HCT116 (cell line): Measurements from ENCODE around the gene TMEM40. TPM values are rescaled to one million over a fixed set of nuclear protein-coding genes. Genes with fewer than 3 reads are reported as not detected.

ENCODE experiments used
- ATAC-seq: fragments of 200-7000 bp; cut with Tn5 transposase; 2 replicates; pipeline ENCODE4 v1.9.1; 2020; ENCODE audit warnings: mild to moderate bottlenecking, moderate library complexity
- BruUV-seq: library from RNA; stranded (reverse); fragments of 400-500 nt; replicated peaks from 2 replicates; lab custom pipeline; 2021; lab: Mats Ljungman, UMichigan
- CTCF ChIA-PET: fragments of 300-600 bp; sonication (Branson Sonifier 250); formaldehyde crosslinking; loops from one replicate; lab custom pipeline; 2021; ENCODE audit warnings: antibody characterized with exemption; lab: Charles Lee
- POLR2A ChIA-PET: fragments of 300-600, 350-600 bp; sonication (Branson Sonifier 250); formaldehyde crosslinking; loops from one replicate; lab custom pipeline; 2021; ENCODE audit warnings: antibody characterized with exemption; lab: Charles Lee
- RAD21 ChIA-PET, 2 experiments: fragments of 300-600 bp; sonication (Branson Sonifier 250); formaldehyde crosslinking; loops; one replicate each; lab custom pipeline; 2023; ENCODE audit warnings: low total read pairs in 2 of 2; ENCODE audit not compliant: uncharacterized antibody in 2 of 2, unreplicated experiment in 2 of 2, low non-redundant PET in 1 of 2; lab: Charles Lee
- DNase-seq: peaks from one replicate; pipeline ENCODE4 v3.0.0-alpha.2; 2010; ENCODE audit warnings: low read depth, low spot score
- H2AFZ ChIP-seq: fragments of 200-600 bp; shearing (Covaris generic), sonication (generic); 2 replicates; pipeline ENCODE4 v1.6.1; 2017; ENCODE audit warnings: low read depth, mixed run types, mixed read lengths, antibody characterized with exemption, low read length; ENCODE audit not compliant: poor library complexity, severe bottlenecking
- H3K27ac ChIP-seq: 2 replicates; pipeline ENCODE4 v1.5.1; 2012; ENCODE audit warnings: low read depth, low read length
- H3K27me3 ChIP-seq: fragments of 200-600 bp; sonication (generic); 2 replicates; pipeline ENCODE4 v1.6.1; 2016; ENCODE audit warnings: mixed run types, low read length, mixed read lengths; ENCODE audit not compliant: insufficient read depth
- H3K36me3 ChIP-seq, 2 experiments: fragments of 200-500 bp in 1 of 2; fragments of 200-600 bp in 1 of 2; sonication (Bioruptor generic) in 1 of 2; sonication (generic) in 1 of 2; 2 replicates each; pipeline versions ENCODE4 v1.5.1 to v1.6.1; 2014 to 2016; ENCODE audit warnings: low read length in 2 of 2, inconsistent platforms in 1 of 2, mixed read lengths in 1 of 2, mixed run types in 1 of 2; ENCODE audit not compliant: insufficient read depth in 2 of 2, control insufficient read depth in 1 of 2
- H3K4me1 ChIP-seq, 2 experiments: fragments of 200-600 bp in 1 of 2; sonication (generic) in 1 of 2; 2 replicates each; pipeline versions ENCODE4 v1.5.1 to v1.6.1; 2012 to 2017; ENCODE audit warnings: low read length in 2 of 2, inconsistent platforms in 1 of 2, mild to moderate bottlenecking in 1 of 2, mixed read lengths in 1 of 2, mixed run types in 1 of 2, moderate library complexity in 1 of 2; ENCODE audit not compliant: insufficient read depth in 2 of 2, control insufficient read depth in 1 of 2
- H3K4me2 ChIP-seq: fragments of 200-600 bp; sonication (generic); 2 replicates; pipeline ENCODE4 v1.6.1; 2017; ENCODE audit warnings: mixed run types, low read length, mixed read lengths
- H3K4me3 ChIP-seq, 2 experiments: fragments of 200-600 bp in 1 of 2; sonication (generic) in 1 of 2; replicated peaks in 1 of 2; 2 replicates each; pipeline ENCODE4 v1.5.1; 2011 to 2016; ENCODE audit warnings: low read length in 2 of 2, control low read depth in 1 of 2, low read depth in 1 of 2, mild to moderate bottlenecking in 1 of 2, mixed read lengths in 1 of 2, mixed run types in 1 of 2
- H3K79me2 ChIP-seq: fragments of 200-600 bp; sonication (generic); 2 replicates; pipeline ENCODE4 v1.6.1; 2017; ENCODE audit warnings: mild to moderate bottlenecking, mixed run types, low read length, moderate library complexity, mixed read lengths; ENCODE audit not compliant: insufficient read depth
- H3K9ac ChIP-seq: fragments of 200-600 bp; sonication (generic); 2 replicates; pipeline ENCODE4 v1.6.1; 2016; ENCODE audit warnings: low read length, mixed read lengths
- H3K9me2 ChIP-seq: fragments of 200-600 bp; sonication (generic), shearing (Covaris generic); 2 replicates; pipeline ENCODE4 v1.6.1; 2017; ENCODE audit warnings: mixed run types, mild to moderate bottlenecking, moderate library complexity; ENCODE audit not compliant: insufficient read depth
- H3K9me3 ChIP-seq, 2 experiments: fragments of 200-500 bp in 1 of 2; fragments of 200-600 bp in 1 of 2; sonication (Bioruptor generic) in 1 of 2; sonication (generic) in 1 of 2; 2 replicates each; pipeline ENCODE4 v1.6.1; 2014 to 2017; ENCODE audit warnings: low read length in 2 of 2, mixed read lengths in 2 of 2, inconsistent platforms in 1 of 2, low read depth in 1 of 2, mild to moderate bottlenecking in 1 of 2, mixed run types in 1 of 2, moderate library complexity in 1 of 2; ENCODE audit not compliant: control insufficient read depth in 1 of 2, insufficient read depth in 1 of 2
- H4K20me1 ChIP-seq: fragments of 200-600 bp; sonication (generic), shearing (Covaris generic); 2 replicates; pipeline ENCODE4 v1.6.1; 2017; ENCODE audit warnings: mixed run types, mild to moderate bottlenecking, moderate library complexity; ENCODE audit not compliant: insufficient read depth
- ATF3 ChIP-seq: IDR thresholded peaks from 2 replicates; pipeline ENCODE4 v1.6.1; 2012
- CBX3 ChIP-seq: IDR thresholded peaks from 2 replicates; pipeline ENCODE4 v1.6.1; 2012; ENCODE audit warnings: low read depth
- CEBPB ChIP-seq: IDR thresholded peaks from 2 replicates; pipeline ENCODE4 v1.6.1; 2012; ENCODE audit warnings: low read depth
- CTCF ChIP-seq, 3 experiments: fragments of 200-600 bp in 1 of 3; sonication (generic) in 1 of 3; IDR thresholded peaks in 2 of 3; conservative IDR thresholded peaks in 1 of 3; 2 replicates each; pipeline ENCODE4 v1.5.1; 2012 to 2017; ENCODE audit warnings: low read depth in 2 of 3, low read length in 2 of 3, antibody characterized with exemption in 1 of 3, borderline replicate concordance in 1 of 3, control low read depth in 1 of 3, mild to moderate bottlenecking in 1 of 3, mixed read lengths in 1 of 3, mixed run types in 1 of 3, moderate library complexity in 1 of 3; ENCODE audit not compliant: insufficient read depth in 1 of 3
- ELF1 ChIP-seq: IDR thresholded peaks from 2 replicates; pipeline ENCODE4 v1.6.1; 2012; ENCODE audit warnings: low read depth, borderline replicate concordance
- FOSL1 ChIP-seq: IDR thresholded peaks from 2 replicates; pipeline ENCODE4 v1.6.1; 2012; ENCODE audit warnings: low read depth
- JUND ChIP-seq: IDR thresholded peaks from 2 replicates; pipeline ENCODE4 v1.6.1; 2012
- MAX ChIP-seq: IDR thresholded peaks from 2 replicates; pipeline ENCODE4 v1.6.1; 2012
- POLR2AphosphoS5 ChIP-seq: IDR thresholded peaks from 2 replicates; pipeline ENCODE4 v1.6.1; 2011; ENCODE audit warnings: mild to moderate bottlenecking, low read depth, low read length, moderate library complexity
- RAD21 ChIP-seq: IDR thresholded peaks from 2 replicates; pipeline ENCODE4 v1.6.1; 2012; ENCODE audit warnings: low read depth, mild to moderate bottlenecking
- SRF ChIP-seq: IDR thresholded peaks from 2 replicates; pipeline ENCODE4 v1.6.1; 2012; ENCODE audit warnings: low read depth
- YY1 ChIP-seq: IDR thresholded peaks from 2 replicates; pipeline ENCODE4 v1.6.1; 2011; ENCODE audit warnings: low read length, low read depth, moderate library complexity, mild to moderate bottlenecking; ENCODE audit not compliant: insufficient replicate concordance; ENCODE audit errors: extremely low read depth
- ZBTB33 ChIP-seq: IDR thresholded peaks from 2 replicates; pipeline ENCODE4 v1.6.1; 2011; ENCODE audit warnings: mild to moderate bottlenecking, low read length, moderate library complexity; ENCODE audit not compliant: insufficient replicate concordance; ENCODE audit errors: extremely low read depth
- ZFX ChIP-seq: fragments of 450-650 bp; IDR thresholded peaks from 2 replicates; pipeline ENCODE4 v1.6.1; 2017
- ZNF274 ChIP-seq: fragments of 200-500 bp; sonication (Bioruptor generic); IDR thresholded peaks from 2 replicates; pipeline ENCODE4 v1.6.1; 2014; ENCODE audit warnings: mild to moderate bottlenecking, low read depth, low read length, inconsistent platforms
- intact Hi-C: fragments of 100-400 bp; cut with micrococcal nuclease; formaldehyde crosslinking; loops from 2 replicates; pipeline ENCODE4 v1.10.0; 2022
- total RNA-seq: library from RNA; stranded (reverse); gene quantifications from one replicate; pipeline ENCODE4 v1.2.1, GENCODE V29; 2021; ENCODE audit not compliant: unreplicated experiment

The TMEM40 gene
- total RNA-seq, 1 experiment from 2014 or later, result 12.3 TPM

- peak; percentile 42; the same call in 1 of the 2 replicates for ATAC-seq
These were observed 9.8 kb upstream of the TMEM40 start for GRCh38 chr3:12768579-12769527.

GRCh38 chr3:12766541-12766940, 7.5 kb upstream of the TMEM40 start:
- ChIA-PET RAD21 (no interaction called here), POLR2A (no interaction called here), CTCF (no interaction called here)
- no TSS peak for BruUV-seq
- Histone ChIP-seq H3K4me2 (no peak overlapping the region), H3K27ac (no peak overlapping the region), H3K9me2 (no peaks in the 10 kb centered on the region), H3K9me3 (no peaks in the 10 kb centered on the region), H3K36me3 (no peaks in the 10 kb centered on the region), H3K4me3 (no peak overlapping the region), H4K20me1 (no peaks in the 10 kb centered on the region), H3K79me2 (no peaks in the 10 kb centered on the region), H3K27me3 (no peaks in the 10 kb centered on the region), H3K9ac (no peak overlapping the region), H2AFZ (no peak overlapping the region), H3K4me1 (peaks cover 5 to 15% of the 10 kb centered on the region in 2 experiments; a peak in 3 of 4 replicates)
- TF ChIP-seq MAX (no peak), ZFX (no peak), SRF (no peak), POLR2AphosphoS5 (no peak), CTCF (IDR thresholded peaks at IDR 0.05 in 2 of 3, conservative IDR thresholded peaks at IDR 0.05 in 1 of 3; ENCODE audit: borderline replicate concordance in 1 of 3, insufficient read depth in 1 of 3, low read depth in 2 of 3, low read length in 2 of 3) (no peak), ELF1 (no peak), CBX3 (no peak), ZNF274 (no peak), ATF3 (no peak), FOSL1 (no peak), JUND (no peak), YY1 (no peak), ZBTB33 (no peak), CEBPB (no peak)
- ATAC-seq (no peak), DNase-seq (no peak)
- intact Hi-C loops, result no loop called here

More at GRCh38 chr3:12768579-12769527, 9.8 kb upstream of the TMEM40 start:
- ChIA-PET RAD21 (no interaction called here), CTCF (no interaction called here), POLR2A (interaction anchor here (1.8 kb wide), 1 partner anchor 10 kb away, joined by 5 read pairs; the partner anchor contains the start of gene TMEM40)
- intact Hi-C loops, result no loop called here
- Histone ChIP-seq H3K9me3 (no peaks in the 10 kb centered on the region), H3K27ac (no peak overlapping the region), H3K27me3 (no peaks in the 10 kb centered on the region), H3K9ac (no peak overlapping the region), H3K36me3 (no peaks in the 10 kb centered on the region), H3K4me1 (0 out of 4 replicates have a peak, but pooled peaks cover 0 to under 1% of the 10 kb centered on the region in 2 experiments), H3K79me2 (no peaks in the 10 kb centered on the region), H4K20me1 (no peaks in the 10 kb centered on the region), H3K4me3 (no peak overlapping the region), H2AFZ (no peak overlapping the region), H3K9me2 (no peaks in the 10 kb centered on the region), H3K4me2 (no peak overlapping the region)
- no peak for DNase-seq
- TF ChIP-seq RAD21, result peak; percentile 36
- no peak for TF ChIP-seq CEBPB
- no TSS peak for BruUV-seq
